ENCODE data around the gene MICALL2. TPM values are rescaled to one million over a fixed set of nuclear protein-coding genes. Genes with fewer than 3 reads are reported as not detected.

Gene MICALL2
- total and polyA plus RNA-seq, 8 donors, result 8.3 to 93.6 (median 12.8) TPM

DNA sequence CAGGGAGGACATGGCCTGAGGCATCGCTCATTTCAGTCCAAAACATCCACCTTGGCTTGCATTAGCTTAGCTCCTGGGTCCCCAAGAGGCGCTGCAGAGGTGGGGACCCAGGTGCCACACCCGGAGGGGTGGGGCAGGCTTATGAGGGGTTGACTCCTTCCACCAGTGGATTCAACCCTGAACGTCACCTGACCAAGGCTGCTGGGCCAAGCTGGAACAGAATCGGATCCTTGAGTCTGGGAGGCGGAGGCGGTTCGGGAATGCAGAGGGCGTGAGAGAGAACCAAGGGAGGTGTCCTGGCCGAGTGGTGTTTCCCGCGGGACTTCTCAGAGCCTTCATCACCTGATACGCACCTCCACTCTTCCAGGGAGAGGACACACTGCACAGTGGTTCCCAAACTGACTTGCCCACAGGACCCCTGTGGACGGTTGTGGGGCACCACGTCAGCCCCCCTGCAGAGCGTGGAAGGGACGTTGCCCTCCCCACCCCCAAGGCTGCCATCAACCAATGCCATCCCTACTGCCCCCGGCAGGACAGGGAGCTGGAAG lies 4.5 kb upstream of the MICALL2 start:
- intact Hi-C loops (cut with DNase I), result no loop called here
- no peaks in the 10 kb centered on the region for H3K27me3 ChIP-seq
- FAIRE-seq (no peak), DNase-seq (no peak), ATAC-seq (no peak)
- peaks cover 3 to 18% (median 5%) of the 10 kb centered on the region in 3 donors for H3K4me1 ChIP-seq
- TF ChIP-seq CTCF (IDR thresholded peaks at IDR 0.05), result no peak
- WGBS, 2 donors, result 33 to 34% methylated on average over 18 of the region's 18 CpGs
- no peaks in the 10 kb centered on the region for H3K36me3 ChIP-seq
- no peak overlapping the region for H3K27ac ChIP-seq
- H3K4me3 ChIP-seq, result no peak overlapping the region
- no peaks in the 10 kb centered on the region for H3K9me3 ChIP-seq

GRCh38 chr7:1461646-1462375 lies 2.5 kb upstream of the MICALL2 start:
- DNase-seq, result no peak
- Histone ChIP-seq H3K9me3 (no peaks in the 10 kb centered on the region), H3K4me3 (no peak overlapping the region), H3K27me3 (no peaks in the 10 kb centered on the region), H3K4me1 (peaks cover 5 to 25% (median 21%) of the 10 kb centered on the region in 3 donors), H3K36me3 (no peaks in the 10 kb centered on the region), H3K27ac (peak overlapping the region in 1 of 4 donors; percentile 3)
- TF ChIP-seq CTCF (IDR thresholded peaks at IDR 0.05), result no peak
- no peak for FAIRE-seq
- 60 to 64% methylated on average over 18 of the region's 18 CpGs for WGBS, 2 donors
- no peak for ATAC-seq
- intact Hi-C loops (cut with DNase I), result no loop called here

DNA sequence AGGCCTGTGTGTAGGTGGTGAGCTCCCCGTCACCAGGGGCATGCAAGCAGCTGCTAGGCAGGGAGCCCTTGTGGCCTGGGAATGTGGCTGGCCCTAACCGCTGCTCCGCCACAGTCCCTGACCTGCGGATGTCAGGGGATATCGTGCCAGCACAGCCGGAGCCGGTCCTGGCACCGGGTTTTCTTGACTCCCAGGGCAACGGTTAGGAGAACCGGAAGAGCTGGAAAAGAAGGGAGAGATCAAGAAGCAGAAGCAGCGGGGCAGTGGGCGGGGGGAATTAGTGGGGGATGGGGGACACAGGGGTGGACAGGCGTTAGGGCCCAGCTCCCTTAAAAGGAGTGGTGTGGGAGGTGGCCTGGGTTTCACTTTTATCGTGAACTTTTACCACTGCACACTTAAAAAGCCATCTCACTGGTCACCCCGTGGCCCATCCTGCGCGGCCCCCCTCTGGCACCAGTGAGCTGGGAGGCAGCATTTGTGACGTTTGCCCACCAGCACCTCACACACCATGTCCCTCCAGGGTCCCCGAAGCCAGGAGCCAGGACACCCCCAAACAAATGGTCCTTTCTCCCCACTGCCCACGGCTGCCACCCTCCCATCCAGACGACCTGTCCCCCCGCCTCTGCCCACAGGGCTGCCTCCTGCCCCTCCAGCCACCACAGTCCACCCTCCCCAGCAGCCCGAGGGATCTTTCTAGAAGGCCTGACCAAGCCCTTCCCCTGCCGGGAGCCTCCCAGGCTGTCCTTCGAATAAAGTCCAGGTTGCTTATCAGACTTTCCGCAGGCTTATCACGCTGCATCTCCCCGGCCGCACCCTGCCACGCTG lies 1.8 kb upstream of the MICALL2 start:
- peak overlapping the region; percentile 42 to 70 (median 60) for H3K27ac ChIP-seq
- no peaks in the 10 kb centered on the region for H3K36me3 ChIP-seq
- TF ChIP-seq CTCF (IDR thresholded peaks at IDR 0.05), result no peak
- FAIRE-seq, result no peak
- H3K27me3 ChIP-seq, result no peaks in the 10 kb centered on the region
- DNase-seq, result peak in 5 of 6 donors; percentile 62 to 79 (median 75)
- H3K4me1 ChIP-seq, result peaks cover 5 to 24% (median 21%) of the 10 kb centered on the region in 3 donors
- 8 to 10% methylated on average over 29 to 30 of the region's 30 CpGs for WGBS, 2 donors
- H3K4me3 ChIP-seq, result peak overlapping the region in 2 of 4 donors; percentile 45 to 78
- intact Hi-C loops (cut with DNase I), result no loop called here
- H3K9me3 ChIP-seq, result no peaks in the 10 kb centered on the region
- ATAC-seq, result peak; percentile 11 to 24 (median 15)

DNA sequence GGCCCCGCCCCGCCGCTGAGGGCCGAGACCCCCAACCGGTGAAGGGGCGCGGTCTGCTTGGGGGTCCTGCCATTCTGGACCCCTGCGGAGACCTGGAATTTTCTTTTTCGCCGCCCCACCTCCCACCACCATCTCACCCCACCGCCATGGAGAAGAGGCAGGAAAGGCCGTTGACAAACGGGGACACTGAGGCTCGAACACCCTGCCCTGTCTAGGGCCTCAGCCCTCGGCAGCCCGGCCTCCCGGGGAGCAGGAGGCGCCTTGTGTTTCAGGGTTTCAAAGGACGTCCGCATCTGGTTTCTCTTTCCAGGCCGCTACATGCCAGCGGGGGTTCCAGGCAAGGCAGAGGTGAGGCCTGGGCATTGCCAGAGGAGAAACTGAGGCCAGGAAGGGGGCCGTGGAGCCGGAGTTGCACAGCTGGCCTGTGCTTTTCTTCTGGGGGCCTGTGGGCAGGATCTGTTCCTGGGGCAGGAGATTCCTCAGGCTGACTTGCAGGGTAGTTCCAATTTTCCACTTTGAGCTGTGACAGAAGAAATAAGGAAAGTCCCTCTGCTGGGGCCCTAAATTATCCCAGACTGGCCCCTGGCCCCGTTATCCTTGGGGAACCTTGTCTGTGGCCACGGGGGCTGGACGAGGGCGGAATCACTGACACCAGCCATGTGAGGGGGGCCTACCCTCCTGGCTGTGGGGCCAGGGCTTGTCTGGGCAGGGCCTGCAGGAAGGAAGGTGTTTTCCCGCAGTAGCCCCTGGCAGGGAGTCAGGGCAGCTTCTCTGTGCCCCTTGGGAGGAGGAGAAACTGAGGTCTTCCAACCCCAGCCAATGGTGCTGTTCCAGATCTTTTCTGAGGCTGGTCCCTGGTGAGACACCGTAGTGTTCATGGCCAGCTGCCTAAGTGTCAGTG lies 900 bp upstream of the MICALL2 start:
- no peak for ATAC-seq
- H3K27me3 ChIP-seq, result no peaks in the 10 kb centered on the region
- H3K9me3 ChIP-seq, result no peaks in the 10 kb centered on the region
- peak overlapping the region; percentile 23 to 78 (median 36) for H3K4me3 ChIP-seq
- 8 to 13% methylated on average over 24 to 30 of the region's 30 CpGs for WGBS, 2 donors
- H3K4me1 ChIP-seq, result peaks cover 5 to 29% (median 21%) of the 10 kb centered on the region in 3 donors
- no peak for TF ChIP-seq CTCF (IDR thresholded peaks at IDR 0.05)
- no peak for FAIRE-seq
- peak in 2 of 6 donors; percentile 49 to 67 for DNase-seq
- peak overlapping the region; percentile 42 to 70 (median 60) for H3K27ac ChIP-seq
- H3K36me3 ChIP-seq, result no peaks in the 10 kb centered on the region
- intact Hi-C loops (cut with DNase I), result no loop called here
